Liver (tissue), 9 donors: ENCODE data around the gene ARPC4. TPM values are rescaled to one million over a fixed set of nuclear protein-coding genes. Genes with fewer than 3 reads are reported as not detected.

ENCODE experiments used
- DNase-seq: peaks from one replicate; pipeline ENCODE4 v3.0.0-alpha.2; 2017; ENCODE audit warnings: low spot score
- H3K27ac ChIP-seq, 2 donors: one replicate each; pipeline ENCODE4 v1.7.0; 2013; ENCODE audit warnings: inconsistent platforms in 2 of 2, low read length in 2 of 2, control low read depth in 1 of 2, low read depth in 1 of 2, mild to moderate bottlenecking in 1 of 2
- H3K27me3 ChIP-seq, 4 donors: one replicate each; pipeline versions ENCODE4 v1.6.1 to v1.7.0; 2013; ENCODE audit warnings: low read length in 3 of 4, inconsistent platforms in 1 of 4, mild to moderate bottlenecking in 1 of 4, moderate library complexity in 1 of 4; ENCODE audit not compliant: control insufficient read depth in 4 of 4, insufficient read depth in 4 of 4
- H3K36me3 ChIP-seq, 4 donors: one replicate each; pipeline versions ENCODE4 v1.6.1 to v1.7.0; 2013; ENCODE audit warnings: low read length in 3 of 4, mild to moderate bottlenecking in 3 of 4, low read depth in 1 of 4, moderate library complexity in 1 of 4; ENCODE audit not compliant: control insufficient read depth in 4 of 4, insufficient read depth in 3 of 4
- H3K4me1 ChIP-seq, 4 donors: one replicate each; pipeline versions ENCODE4 v1.6.1 to v1.7.0; 2013; ENCODE audit warnings: low read length in 3 of 4, mild to moderate bottlenecking in 3 of 4, moderate library complexity in 1 of 4; ENCODE audit not compliant: control insufficient read depth in 4 of 4, insufficient read depth in 4 of 4
- H3K4me3 ChIP-seq, 3 donors: one replicate each; pipeline versions ENCODE4 v1.6.1 to v1.7.0; 2013; ENCODE audit warnings: low read length in 3 of 3, control low read depth in 1 of 3, low read depth in 1 of 3, mild to moderate bottlenecking in 1 of 3
- H3K9ac ChIP-seq, 2 donors: one replicate each; pipeline ENCODE4 v1.7.0; 2013; ENCODE audit warnings: low read length in 2 of 2, mild to moderate bottlenecking in 2 of 2, moderate library complexity in 2 of 2, control low read depth in 1 of 2, low read depth in 1 of 2
- H3K9me3 ChIP-seq, 4 donors: one replicate each; pipeline versions ENCODE4 v1.6.1 to v1.7.0; 2013; ENCODE audit warnings: low read length in 3 of 4; ENCODE audit not compliant: control insufficient read depth in 4 of 4
- ATF3 ChIP-seq: IDR thresholded peaks from 2 replicates; pipeline ENCODE4 v1.6.1; 2016; ENCODE audit warnings: antibody characterized with exemption
- EGR1 ChIP-seq, 2 donors: IDR thresholded peaks; 2 replicates each; pipeline ENCODE4 v1.6.1; 2016 to 2018; ENCODE audit warnings: antibody characterized with exemption in 2 of 2, low read depth in 2 of 2
- FOXA1 ChIP-seq: IDR thresholded peaks from 2 replicates; pipeline ENCODE4 v1.6.1; 2016; ENCODE audit warnings: antibody characterized with exemption
- FOXA2 ChIP-seq: IDR thresholded peaks from 2 replicates; pipeline ENCODE4 v1.6.1; 2016; ENCODE audit warnings: antibody characterized with exemption
- GABPA ChIP-seq, 2 donors: IDR thresholded peaks in 1 of 2; conservative IDR thresholded peaks in 1 of 2; 2 replicates each; pipeline ENCODE4 v1.6.1; 2016; ENCODE audit warnings: antibody characterized with exemption in 2 of 2, mild to moderate bottlenecking in 1 of 2, moderate library complexity in 1 of 2
- HNF4A ChIP-seq, 2 donors: conservative IDR thresholded peaks; 2 replicates each; pipeline ENCODE4 v1.6.1; 2016; ENCODE audit warnings: antibody characterized with exemption in 2 of 2, mild to moderate bottlenecking in 2 of 2
- HNF4G ChIP-seq: IDR thresholded peaks from 2 replicates; pipeline ENCODE4 v1.6.1; 2016; ENCODE audit warnings: antibody characterized with exemption
- JUND ChIP-seq, 2 donors: IDR thresholded peaks; 2 replicates each; pipeline ENCODE4 v1.6.1; 2016; ENCODE audit warnings: antibody characterized with exemption in 2 of 2
- MAX ChIP-seq: IDR thresholded peaks from 2 replicates; pipeline ENCODE4 v1.6.1; 2016; ENCODE audit warnings: antibody characterized with exemption
- NR2F2 ChIP-seq: IDR thresholded peaks from 2 replicates; pipeline ENCODE4 v1.6.1; 2016; ENCODE audit warnings: antibody characterized with exemption
- RAD21 ChIP-seq, 2 donors: IDR thresholded peaks; 2 replicates each; pipeline ENCODE4 v1.6.1; 2016; ENCODE audit warnings: antibody characterized with exemption in 2 of 2, mild to moderate bottlenecking in 2 of 2
- RXRA ChIP-seq, 2 donors: IDR thresholded peaks; 2 replicates each; pipeline ENCODE4 v1.6.1; 2017 to 2018; ENCODE audit warnings: antibody characterized with exemption in 2 of 2, mild to moderate bottlenecking in 1 of 2
- SP1 ChIP-seq: IDR thresholded peaks from 2 replicates; pipeline ENCODE4 v1.6.1; 2018; ENCODE audit warnings: antibody characterized with exemption, mild to moderate bottlenecking
- TAF1 ChIP-seq: conservative IDR thresholded peaks from 2 replicates; pipeline ENCODE4 v1.6.1; 2016; ENCODE audit warnings: antibody characterized with exemption, mild to moderate bottlenecking
- WGBS: extraction: QIAGEN DNeasy Blood & Tissue Kit; methylation state at CpG from one replicate; pipeline ENCODE4 v1.1.7; 2013; 5-methylcytosine and 5-hydroxymethylcytosine counted together
- polyA plus RNA-seq, 2 donors: library from polyadenylated mRNA; stranded (reverse) in 1 of 2; unstranded in 1 of 2; fragments of 200-250 nt in 1 of 2; fragments of >200 nt in 1 of 2; fragmentation: Nextera tagmentation in 1 of 2; extraction: Ambion mirVana in 1 of 2; gene quantifications; one replicate each; pipeline versions ENCODE4 v1.2.1 to v1.2.3, GENCODE V29; 2013 to 2015
- total RNA-seq, 2 donors: library from RNA; depleted of rRNA; stranded (reverse); fragments of >200 nt; gene quantifications; one replicate each; pipeline ENCODE4 v1.2.3, GENCODE V29; 2014
- TF ChIP-seq, protein P1 (sequence below): fragments of 150-350 bp; IDR thresholded peaks from 2 replicates; pipeline ENCODE4 v1.5.1; 2017; ENCODE audit warnings: improper control_type of control experiment, low read depth, low read length; ENCODE audit not compliant: missing input control
- TF ChIP-seq, protein P2 (sequence below): IDR thresholded peaks from 2 replicates; pipeline ENCODE4 v1.6.1; 2016; ENCODE audit warnings: antibody characterized with exemption, mild to moderate bottlenecking
- TF ChIP-seq, protein P3 (sequence below): IDR thresholded peaks from 2 replicates; pipeline ENCODE4 v1.6.1; 2016; ENCODE audit warnings: antibody characterized with exemption
- donor health status: healthy.
- donor health status: healthy.
- donor health status: healthy.
- donor health status: healthy.
- donor health status: healthy.

ARPC4 gene
- total and polyA plus RNA-seq, 4 donors = 22.1 to 53.6 (median 52.5) TPM

- peaks cover 0 to 9% (median 5%) of the 10 kb centered on the region in 4 donors for H3K36me3 ChIP-seq
- no peaks in the 10 kb centered on the region for H3K9me3 ChIP-seq
- H3K27ac ChIP-seq = no peak overlapping the region
- DNase-seq = no peak
- H3K4me3 ChIP-seq = no peak overlapping the region
- no peak overlapping the region for H3K9ac ChIP-seq
- WGBS = 87% methylated on average over 6 of the region's 6 CpGs
- H3K4me1 ChIP-seq = peaks cover 6 to 38% (median 18%) of the 10 kb centered on the region in 4 donors
- TF ChIP-seq JUND (IDR thresholded peaks at IDR 0.05) (no peak), EGR1 (IDR thresholded peaks at IDR 0.05; ENCODE audit: low read depth in 2 of 2) (no peak), TAF1 (no peak), ATF3 (no peak), RXRA (IDR thresholded peaks at IDR 0.05) (no peak), NR2F2 (no peak), HNF4A (conservative IDR thresholded peaks at IDR 0.05) (no peak), FOXA1 (no peak), SP1 (no peak), GABPA (IDR thresholded peaks at IDR 0.05 in 1 of 2, conservative IDR thresholded peaks at IDR 0.05 in 1 of 2) (no peak), HNF4G (no peak), MAX (no peak), FOXA2 (no peak), RAD21 (IDR thresholded peaks at IDR 0.05) (no peak)
- TF ChIP-seq, protein P1, sequence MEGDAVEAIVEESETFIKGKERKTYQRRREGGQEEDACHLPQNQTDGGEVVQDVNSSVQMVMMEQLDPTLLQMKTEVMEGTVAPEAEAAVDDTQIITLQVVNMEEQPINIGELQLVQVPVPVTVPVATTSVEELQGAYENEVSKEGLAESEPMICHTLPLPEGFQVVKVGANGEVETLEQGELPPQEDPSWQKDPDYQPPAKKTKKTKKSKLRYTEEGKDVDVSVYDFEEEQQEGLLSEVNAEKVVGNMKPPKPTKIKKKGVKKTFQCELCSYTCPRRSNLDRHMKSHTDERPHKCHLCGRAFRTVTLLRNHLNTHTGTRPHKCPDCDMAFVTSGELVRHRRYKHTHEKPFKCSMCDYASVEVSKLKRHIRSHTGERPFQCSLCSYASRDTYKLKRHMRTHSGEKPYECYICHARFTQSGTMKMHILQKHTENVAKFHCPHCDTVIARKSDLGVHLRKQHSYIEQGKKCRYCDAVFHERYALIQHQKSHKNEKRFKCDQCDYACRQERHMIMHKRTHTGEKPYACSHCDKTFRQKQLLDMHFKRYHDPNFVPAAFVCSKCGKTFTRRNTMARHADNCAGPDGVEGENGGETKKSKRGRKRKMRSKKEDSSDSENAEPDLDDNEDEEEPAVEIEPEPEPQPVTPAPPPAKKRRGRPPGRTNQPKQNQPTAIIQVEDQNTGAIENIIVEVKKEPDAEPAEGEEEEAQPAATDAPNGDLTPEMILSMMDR = no peak
- TF ChIP-seq, protein P2, sequence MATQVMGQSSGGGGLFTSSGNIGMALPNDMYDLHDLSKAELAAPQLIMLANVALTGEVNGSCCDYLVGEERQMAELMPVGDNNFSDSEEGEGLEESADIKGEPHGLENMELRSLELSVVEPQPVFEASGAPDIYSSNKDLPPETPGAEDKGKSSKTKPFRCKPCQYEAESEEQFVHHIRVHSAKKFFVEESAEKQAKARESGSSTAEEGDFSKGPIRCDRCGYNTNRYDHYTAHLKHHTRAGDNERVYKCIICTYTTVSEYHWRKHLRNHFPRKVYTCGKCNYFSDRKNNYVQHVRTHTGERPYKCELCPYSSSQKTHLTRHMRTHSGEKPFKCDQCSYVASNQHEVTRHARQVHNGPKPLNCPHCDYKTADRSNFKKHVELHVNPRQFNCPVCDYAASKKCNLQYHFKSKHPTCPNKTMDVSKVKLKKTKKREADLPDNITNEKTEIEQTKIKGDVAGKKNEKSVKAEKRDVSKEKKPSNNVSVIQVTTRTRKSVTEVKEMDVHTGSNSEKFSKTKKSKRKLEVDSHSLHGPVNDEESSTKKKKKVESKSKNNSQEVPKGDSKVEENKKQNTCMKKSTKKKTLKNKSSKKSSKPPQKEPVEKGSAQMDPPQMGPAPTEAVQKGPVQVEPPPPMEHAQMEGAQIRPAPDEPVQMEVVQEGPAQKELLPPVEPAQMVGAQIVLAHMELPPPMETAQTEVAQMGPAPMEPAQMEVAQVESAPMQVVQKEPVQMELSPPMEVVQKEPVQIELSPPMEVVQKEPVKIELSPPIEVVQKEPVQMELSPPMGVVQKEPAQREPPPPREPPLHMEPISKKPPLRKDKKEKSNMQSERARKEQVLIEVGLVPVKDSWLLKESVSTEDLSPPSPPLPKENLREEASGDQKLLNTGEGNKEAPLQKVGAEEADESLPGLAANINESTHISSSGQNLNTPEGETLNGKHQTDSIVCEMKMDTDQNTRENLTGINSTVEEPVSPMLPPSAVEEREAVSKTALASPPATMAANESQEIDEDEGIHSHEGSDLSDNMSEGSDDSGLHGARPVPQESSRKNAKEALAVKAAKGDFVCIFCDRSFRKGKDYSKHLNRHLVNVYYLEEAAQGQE = no peak
- TF ChIP-seq, protein P3, sequence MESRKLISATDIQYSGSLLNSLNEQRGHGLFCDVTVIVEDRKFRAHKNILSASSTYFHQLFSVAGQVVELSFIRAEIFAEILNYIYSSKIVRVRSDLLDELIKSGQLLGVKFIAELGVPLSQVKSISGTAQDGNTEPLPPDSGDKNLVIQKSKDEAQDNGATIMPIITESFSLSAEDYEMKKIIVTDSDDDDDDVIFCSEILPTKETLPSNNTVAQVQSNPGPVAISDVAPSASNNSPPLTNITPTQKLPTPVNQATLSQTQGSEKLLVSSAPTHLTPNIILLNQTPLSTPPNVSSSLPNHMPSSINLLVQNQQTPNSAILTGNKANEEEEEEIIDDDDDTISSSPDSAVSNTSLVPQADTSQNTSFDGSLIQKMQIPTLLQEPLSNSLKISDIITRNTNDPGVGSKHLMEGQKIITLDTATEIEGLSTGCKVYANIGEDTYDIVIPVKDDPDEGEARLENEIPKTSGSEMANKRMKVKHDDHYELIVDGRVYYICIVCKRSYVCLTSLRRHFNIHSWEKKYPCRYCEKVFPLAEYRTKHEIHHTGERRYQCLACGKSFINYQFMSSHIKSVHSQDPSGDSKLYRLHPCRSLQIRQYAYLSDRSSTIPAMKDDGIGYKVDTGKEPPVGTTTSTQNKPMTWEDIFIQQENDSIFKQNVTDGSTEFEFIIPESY = no peak
- no peaks in the 10 kb centered on the region for H3K27me3 ChIP-seq
These were observed 13.7 kb upstream of the ARPC4 start for GRCh38 chr3:9779075-9779593.
